Suppressor macrophage (primary cell): ENCODE data around the gene NET1.
"Not testable (repeated sequence)": the region's sequence is repeated elsewhere in the genome, so short reads cannot be mapped to it uniquely, and the experiment has no call there.

Source experiments
- DNase-seq, 4 experiments: peaks; one replicate each; pipeline ENCODE4 v3.0.0-alpha.2; 2020 to 2022

Gene NET1

GRCh38 chr10:5465976-5466450 is 53.7 kb downstream of the NET1 start:
- no peak for DNase-seq

GRCh38 chr10:5466451-5467206 is 54.3 kb downstream of the NET1 start:
- no peak for DNase-seq

GRCh38 chr10:5467207-5467535 is 54.8 kb downstream of the NET1 start:
- no peak for DNase-seq

- no peak for DNase-seq
These were observed 55.4 kb downstream of the NET1 start for GRCh38 chr10:5467634-5468255.

DNA sequence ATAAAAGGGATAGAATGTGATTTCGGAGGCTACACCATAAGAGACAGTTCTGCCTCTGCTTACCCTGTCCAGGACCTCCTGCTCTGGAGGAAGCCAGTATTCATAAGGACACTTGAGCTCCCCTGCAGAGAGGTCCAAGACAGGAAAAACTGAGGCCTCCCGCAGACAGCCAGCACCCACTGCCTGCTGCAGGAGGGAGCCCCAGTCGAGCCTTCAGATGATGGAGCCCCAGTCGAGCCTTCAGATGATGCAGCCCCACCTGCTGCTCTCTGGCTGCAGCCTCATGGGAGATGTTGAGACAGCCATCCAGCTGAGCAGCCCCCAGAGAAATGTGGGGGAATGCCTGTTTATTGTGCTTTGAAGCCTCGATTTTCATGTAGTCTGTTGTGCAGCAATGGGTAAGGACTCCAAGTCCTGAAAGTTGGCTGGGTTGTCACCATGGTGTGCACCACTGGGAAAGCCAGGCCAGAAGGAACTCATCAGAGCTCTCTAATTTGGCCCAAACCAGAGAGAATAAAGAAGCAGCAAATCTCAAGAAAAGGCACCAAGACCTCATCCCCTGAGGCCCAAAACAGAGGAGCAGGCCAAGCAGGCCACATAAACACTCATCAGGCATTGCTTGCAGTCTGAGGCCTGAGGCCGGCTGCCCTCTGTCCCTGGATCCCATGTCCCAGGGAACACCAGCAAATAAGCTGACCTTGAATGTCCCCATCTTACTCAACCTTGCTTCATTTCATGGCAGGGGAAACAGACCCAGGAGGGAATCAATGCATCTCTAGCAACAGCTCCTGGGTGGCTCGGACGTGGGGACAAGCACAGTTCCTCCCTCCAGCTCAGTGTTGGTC is 56.1 kb downstream of the NET1 start:
- no peak for DNase-seq

DNA sequence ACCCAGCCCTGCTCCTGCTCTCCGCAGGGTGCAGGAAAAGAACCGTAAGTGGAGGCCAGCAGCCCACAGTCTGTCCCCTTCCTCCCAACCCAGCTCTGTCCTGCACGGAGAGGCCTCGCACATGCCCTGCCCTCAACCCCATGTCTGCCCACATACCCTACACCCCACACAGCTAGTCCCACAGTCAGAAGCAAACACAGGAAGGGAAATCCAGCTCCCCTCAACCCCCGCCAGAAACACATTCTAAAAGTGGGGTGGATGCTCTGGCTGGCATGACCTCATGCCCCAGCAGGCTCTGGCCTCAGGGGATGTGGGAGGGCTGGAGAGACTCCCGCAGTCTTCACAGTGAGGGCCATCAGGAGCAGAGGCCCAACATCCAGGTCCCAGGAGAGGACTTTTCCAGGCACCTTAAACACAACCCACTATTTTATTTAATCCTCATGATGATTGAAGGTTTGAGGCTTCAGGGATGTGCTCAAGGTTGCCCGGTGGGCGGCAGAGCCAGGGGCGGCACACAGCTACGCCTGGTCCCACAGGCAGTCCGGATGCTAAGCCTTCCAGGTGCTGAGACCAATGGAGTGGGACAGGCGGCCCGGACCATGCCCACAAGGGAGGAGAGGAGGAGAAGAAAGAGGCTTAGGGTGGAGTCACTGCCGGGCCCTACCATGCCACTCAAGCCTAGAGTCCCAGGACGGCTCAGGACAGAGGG is 57.1 kb downstream of the NET1 start:
- DNase-seq, result no peak

DNA sequence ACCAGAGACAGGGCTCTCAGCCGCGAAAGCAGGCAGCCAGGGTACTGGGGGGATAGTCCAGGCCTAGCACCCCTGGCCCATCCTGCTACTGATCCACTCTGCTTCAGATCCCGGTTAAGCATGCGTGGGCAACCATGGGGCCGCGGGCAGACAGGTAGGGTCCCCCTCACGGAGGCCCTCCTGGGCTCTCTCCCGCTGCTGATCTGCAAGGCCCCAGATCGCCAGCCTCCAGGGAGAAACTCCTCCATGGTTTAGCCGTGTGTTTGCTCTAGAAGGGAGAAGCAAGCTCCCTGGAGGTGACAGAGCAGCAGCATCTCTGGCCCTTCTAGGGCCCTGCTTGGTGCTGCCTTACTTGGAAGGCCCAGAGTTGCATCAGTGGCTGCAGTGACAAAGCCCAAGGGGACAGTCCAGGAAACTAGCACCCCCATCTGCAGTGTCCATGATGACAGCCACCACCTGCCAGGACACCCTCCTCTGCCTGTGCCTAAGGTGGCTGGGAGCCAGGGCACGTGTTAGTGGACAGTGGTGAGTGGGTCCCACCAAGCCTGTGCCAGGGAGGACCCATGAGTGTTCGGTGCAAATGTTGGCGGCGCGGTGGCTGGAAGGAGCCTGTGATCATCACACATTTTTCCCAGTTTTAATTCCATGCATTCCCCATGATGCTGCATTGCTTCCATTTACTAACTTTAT is 57.9 kb downstream of the NET1 start:
- DNase-seq, result no peak

DNA sequence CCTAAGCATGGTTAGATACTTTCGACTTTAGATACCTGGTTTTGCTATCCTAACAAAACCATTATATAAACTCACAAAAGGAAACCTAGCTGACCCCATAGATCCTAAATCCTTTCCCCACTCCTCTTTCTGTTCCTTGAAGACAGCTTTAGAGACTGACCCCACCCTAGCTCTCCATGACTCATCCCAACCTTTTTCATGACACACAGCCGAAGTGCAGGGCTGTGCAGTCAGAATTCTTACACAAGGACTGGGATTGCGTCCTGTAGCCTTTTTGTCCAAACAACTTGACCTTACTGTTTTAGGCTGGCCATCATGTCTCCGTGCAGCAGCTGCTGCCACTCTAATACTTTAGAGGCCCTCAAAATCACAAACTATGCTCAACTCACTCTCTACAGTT is 62.3 kb downstream of the NET1 start:
- DNase-seq, result not testable (repeated sequence)

- DNase-seq, result not testable (repeated sequence)
These were observed 62.7 kb downstream of the NET1 start for GRCh38 chr10:5475088-5475487.

- not testable (repeated sequence) for DNase-seq
These were observed 63.8 kb downstream of the NET1 start for GRCh38 chr10:5475974-5476807.

- no peak for DNase-seq
These were observed 64.7 kb downstream of the NET1 start for GRCh38 chr10:5476918-5477525.

DNA sequence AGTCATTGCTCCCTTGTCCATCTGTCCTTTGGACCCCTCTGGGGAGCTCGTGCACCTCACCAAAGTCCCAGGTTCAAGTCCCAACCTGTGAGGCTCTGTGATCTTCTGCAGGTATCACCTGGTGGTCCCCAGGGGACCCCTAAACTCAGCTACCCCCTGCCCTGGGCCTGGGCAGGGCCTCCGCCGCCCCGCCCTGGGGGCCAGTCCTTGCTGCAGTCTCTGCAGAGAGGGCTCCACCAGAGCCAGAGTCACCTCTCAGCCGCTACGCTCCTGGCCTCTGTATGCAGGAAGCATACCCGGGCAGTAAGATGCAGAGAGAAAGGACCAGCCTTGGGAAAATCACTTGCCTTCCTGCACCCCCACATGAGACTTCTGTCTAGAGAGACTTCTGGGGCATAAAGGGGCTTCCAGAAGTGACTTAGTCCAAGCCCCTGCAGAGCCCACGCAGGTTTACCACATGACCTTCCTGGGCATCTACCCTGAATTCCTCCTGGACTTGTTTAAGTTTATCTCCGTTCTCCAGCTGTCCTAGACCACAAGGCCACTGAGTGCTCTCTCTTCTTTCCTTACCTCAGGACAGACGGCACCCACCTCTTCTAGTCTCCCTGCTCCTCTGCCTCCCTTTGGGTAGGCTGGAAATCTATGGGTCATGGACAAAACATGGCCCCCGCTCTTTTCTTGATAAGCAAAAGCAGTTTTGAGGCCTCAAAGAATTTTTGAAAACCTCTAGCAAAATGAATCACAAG is 65.8 kb downstream of the NET1 start:
- no peak for DNase-seq

DNA sequence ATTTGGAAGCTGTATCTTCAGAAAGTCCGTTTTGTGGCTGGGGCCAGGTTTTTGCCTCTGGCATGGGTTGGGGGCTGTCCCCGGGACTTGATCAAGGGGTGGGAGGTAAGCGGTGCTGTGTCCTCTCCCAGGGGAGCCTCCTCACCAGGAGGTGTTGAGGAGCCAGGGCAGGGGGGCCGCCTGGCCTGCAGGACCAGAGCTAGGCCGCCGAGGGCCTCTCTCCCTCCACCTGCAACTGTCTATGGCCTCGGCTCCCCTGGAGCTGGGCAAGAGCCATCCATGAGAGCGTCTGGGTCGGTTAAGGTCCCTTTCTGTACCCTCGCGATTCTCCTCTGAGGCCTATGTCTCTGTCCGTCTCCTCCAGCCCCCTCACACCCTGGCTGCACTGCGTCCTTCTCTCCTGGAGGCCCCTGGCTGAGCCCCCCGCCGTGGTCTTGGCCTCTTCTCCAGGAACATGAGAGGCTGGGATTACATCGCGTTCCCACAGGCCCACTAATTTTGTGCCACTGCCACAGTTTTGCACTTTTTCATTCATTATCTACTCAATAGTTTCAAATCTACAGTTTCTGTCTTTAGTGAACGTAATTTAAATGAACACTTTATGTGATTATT is 66.4 kb downstream of the NET1 start:
- DNase-seq, result no peak

DNA sequence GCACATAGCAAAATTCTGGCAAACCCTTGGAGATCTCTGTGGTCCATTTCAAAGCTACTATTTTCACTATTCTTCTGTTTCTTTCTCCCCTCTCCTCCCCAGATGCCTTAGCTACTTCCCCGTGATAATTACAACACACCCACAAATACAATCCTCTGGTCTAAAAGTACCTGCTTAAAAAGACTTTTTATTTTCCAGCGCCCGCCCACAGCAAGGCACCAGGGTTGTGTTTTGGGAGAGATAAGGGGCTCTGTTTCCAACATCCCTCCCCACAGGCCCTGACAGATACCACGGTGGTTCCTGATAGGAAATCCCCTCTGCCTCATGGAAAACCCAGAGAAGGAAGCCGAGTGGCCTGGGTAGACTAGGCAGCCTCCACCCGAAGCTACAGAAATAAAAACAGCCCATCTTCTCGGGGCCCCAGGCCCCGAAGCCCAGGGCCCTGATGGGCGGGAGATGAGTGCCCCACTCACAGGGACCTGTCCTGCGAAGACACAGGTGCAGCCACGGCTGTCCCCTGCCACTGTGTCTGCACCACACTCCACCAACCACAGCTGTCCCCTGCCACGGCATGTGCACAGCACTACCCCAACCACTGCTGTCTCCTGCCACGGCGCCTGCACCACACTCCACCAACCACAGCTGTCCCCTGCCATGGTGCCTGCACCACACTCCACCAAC is 67.3 kb downstream of the NET1 start:
- DNase-seq, result peak in 1 of 4 experiments; percentile 5

DNA sequence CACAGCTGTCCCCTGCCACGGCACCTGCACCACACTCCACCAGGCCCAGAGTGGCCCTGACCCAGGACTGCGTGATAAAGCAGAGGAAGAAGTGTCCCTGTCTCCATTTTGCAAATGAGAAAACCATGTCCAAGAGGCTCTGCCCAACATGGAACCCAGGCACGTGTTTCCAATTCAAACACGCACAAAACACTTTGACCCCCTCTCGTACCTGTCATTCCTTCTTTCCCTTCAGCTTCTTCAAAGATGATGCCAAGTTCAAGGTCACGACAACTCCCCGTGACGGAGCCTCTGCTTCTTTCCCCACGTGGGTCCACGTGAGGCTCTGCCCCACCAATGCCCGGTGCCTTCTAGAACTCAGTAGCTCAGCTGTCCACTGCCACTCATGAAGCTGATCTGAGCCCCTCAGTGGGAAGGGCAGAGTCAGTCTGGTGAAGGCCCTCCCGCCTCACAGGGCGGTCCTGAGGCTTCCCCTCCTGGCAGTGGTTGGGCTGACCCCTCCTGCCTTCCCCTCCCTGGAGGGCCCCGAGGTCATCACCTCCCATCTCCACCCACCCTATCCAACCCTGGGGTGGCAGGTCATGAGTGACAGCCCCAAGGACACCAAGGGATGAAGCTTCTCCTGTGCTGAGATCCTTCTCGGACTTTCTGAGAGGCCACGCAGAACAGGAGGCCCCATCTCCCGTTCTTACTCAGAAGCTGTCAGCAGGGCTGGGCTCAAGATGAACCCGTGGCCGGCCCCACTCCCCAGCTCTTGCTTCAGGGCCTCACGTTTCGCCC is 68.0 kb downstream of the NET1 start:
- DNase-seq, result no peak

GRCh38 chr10:5481121-5481520 is 68.8 kb downstream of the NET1 start:
- no peak for DNase-seq

- DNase-seq, result no peak
These were observed 69.7 kb downstream of the NET1 start for GRCh38 chr10:5482016-5482415.

DNA sequence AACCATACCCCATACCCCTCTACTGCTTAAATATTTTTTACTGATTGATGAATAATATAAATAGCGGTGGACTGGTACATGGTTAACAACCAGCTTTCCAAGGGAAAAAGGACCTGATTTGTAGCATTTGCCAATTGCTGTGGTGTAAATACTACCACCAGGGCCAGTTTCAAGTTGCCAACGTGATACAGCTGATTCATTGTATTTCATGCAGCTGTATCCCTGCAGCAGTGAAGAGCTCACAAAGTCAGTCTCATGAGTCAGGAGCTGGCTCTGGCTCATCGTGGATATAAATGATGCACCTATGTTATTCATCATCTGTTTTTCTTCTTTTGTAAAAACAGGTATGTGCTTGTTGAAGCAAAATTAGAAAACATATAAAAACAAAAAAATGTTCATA is 71.8 kb downstream of the NET1 start:
- DNase-seq, result no peak
